22Rv1 (cell line): ENCODE results near the gene TSPYL6.

Experiments used
- CTCF ChIP-seq: fragments of 450-650 bp; IDR thresholded peaks from 2 replicates; pipeline ENCODE4 v1.5.1; 2017; ENCODE audit warnings: mild to moderate bottlenecking
- ZFX ChIP-seq: fragments of 450-650 bp; IDR thresholded peaks from 2 replicates; pipeline ENCODE4 v1.6.1; 2017; ENCODE audit warnings: antibody characterized with exemption, borderline replicate concordance

- TF ChIP-seq CTCF (no peak), ZFX (no peak)
Measured at GRCh38 chr2:54204476-54204875, 51.6 kb downstream of the TSPYL6 start.
